ENCODE data around the gene NELL1.

The NELL1 gene

DNA sequence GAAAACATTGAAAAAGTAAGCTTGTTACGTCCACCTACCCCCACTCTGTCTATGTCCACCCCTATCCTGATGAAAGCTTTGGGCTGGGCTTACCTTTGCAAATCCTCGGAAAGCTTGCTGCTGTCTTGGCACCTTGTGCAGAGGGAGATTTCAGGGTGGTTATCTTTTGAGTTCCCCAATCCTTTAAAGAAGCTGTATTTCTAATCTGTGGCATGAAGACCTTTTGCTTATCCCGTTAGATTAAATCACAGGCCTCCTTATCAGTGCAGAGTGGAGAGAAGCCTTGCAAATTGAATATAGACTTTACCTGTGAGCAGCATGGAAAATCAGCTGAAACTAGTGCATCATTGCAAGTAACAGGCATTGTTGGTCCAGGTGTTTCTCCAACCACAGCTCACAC, 942.9 kb downstream of the NELL1 start:
- DNase-seq: no peak

DNA sequence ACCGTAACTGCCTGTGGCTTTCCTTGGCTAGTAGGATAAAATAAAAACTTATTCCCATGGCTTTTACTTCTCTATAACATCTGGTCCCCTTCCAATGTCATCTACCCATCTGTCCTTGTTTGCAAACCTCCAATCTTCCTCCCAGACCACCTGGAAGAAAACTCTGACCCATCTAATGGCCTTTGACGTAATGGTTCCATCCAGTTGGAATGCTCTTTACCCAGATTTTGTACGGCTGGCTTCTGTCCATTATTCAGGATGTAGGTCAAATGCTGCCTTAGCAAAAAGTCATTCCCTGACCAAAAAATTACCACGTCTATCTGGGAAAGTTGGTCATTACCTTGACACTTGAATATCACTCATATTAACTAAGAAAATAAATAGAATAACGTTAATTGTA, 945.6 kb downstream of the NELL1 start:
- no peak for DNase-seq

- DNase-seq: no peak
Observed at GRCh38 chr11:21615955-21616371, 946.6 kb downstream of the NELL1 start.

- no peak for DNase-seq
Observed at GRCh38 chr11:21622566-21622965, 953.2 kb downstream of the NELL1 start.

DNA sequence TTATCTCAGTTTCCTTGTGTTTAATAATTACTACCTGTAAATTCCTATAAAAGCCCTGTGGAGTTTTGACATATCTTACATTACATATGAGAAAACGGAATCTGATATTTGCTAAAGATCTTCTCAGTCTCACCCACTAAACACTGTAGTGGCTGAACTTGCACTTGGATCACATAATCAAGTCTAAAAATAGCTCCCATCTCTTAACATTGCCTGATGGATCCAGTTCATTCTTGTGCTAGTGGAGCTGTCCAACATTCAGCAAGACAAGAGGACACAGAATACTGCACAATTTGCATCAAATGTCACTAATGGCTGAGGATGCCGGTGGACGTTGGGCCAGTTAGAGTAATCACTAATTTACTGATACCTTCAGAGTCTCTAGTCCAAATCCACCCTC, 953.6 kb downstream of the NELL1 start:
- DNase-seq: no peak
